GM23248 (cell line): ENCODE data around the gene ZNF343. TPM values are rescaled to one million over a fixed set of nuclear protein-coding genes. Genes with fewer than 3 reads are reported as not detected.

Experiments used
- DNase-seq: peaks from one replicate; pipeline ENCODE4 v3.0.0-alpha.2; 2015
- H2AFZ ChIP-seq: fragments of 200-600 bp; sonication (generic); 2 replicates; pipeline ENCODE4 v1.6.1; 2016; ENCODE audit warnings: antibody characterized with exemption
- H3F3A ChIP-seq: fragments of 200-600 bp; sonication (generic); 2 replicates; pipeline ENCODE4 v1.6.1; 2016; ENCODE audit warnings: mild to moderate bottlenecking, antibody characterized with exemption, mixed run types; ENCODE audit not compliant: insufficient read depth
- H3K27ac ChIP-seq: fragments of 200-600 bp; sonication (generic); 2 replicates; pipeline ENCODE4 v1.5.1; 2016; ENCODE audit warnings: mild to moderate bottlenecking
- H3K27me3 ChIP-seq: fragments of 200-600 bp; sonication (generic); replicated peaks from 2 replicates; pipeline ENCODE4 v1.6.1; 2016; ENCODE audit warnings: mild to moderate bottlenecking; ENCODE audit not compliant: insufficient read depth
- H3K36me3 ChIP-seq: fragments of 200-600 bp; sonication (generic); 2 replicates; pipeline ENCODE4 v1.6.1; 2016; ENCODE audit warnings: low read depth, mild to moderate bottlenecking
- H3K4me1 ChIP-seq: fragments of 200-600 bp; sonication (generic); 2 replicates; pipeline ENCODE4 v1.6.1; 2016; ENCODE audit warnings: mild to moderate bottlenecking; ENCODE audit not compliant: insufficient read depth
- H3K4me2 ChIP-seq: fragments of 200-600 bp; sonication (generic); one replicate; pipeline ENCODE4 v1.6.1; 2016; ENCODE audit warnings: mild to moderate bottlenecking; ENCODE audit not compliant: unreplicated experiment
- H3K4me3 ChIP-seq: fragments of 200-600 bp; sonication (generic); 2 replicates; pipeline ENCODE4 v1.5.1; 2016; ENCODE audit warnings: mild to moderate bottlenecking
- H3K79me2 ChIP-seq: fragments of 200-600 bp; sonication (generic); 2 replicates; pipeline ENCODE4 v1.6.1; 2016; ENCODE audit warnings: mild to moderate bottlenecking; ENCODE audit not compliant: insufficient read depth
- H3K9ac ChIP-seq: fragments of 200-600 bp; sonication (generic); 2 replicates; pipeline ENCODE4 v1.6.1; 2016; ENCODE audit warnings: mild to moderate bottlenecking
- H3K9me2 ChIP-seq: fragments of 200-600 bp; sonication (generic); 2 replicates; pipeline ENCODE4 v1.6.1; 2016; ENCODE audit warnings: mixed run types, mild to moderate bottlenecking, moderate library complexity; ENCODE audit not compliant: insufficient read depth
- H3K9me3 ChIP-seq: fragments of 200-600 bp; sonication (generic); one replicate; pipeline ENCODE4 v1.6.1; 2017; ENCODE audit warnings: low read depth
- H4K20me1 ChIP-seq: fragments of 200-600 bp; sonication (generic); 2 replicates; pipeline ENCODE4 v1.6.0; 2016; ENCODE audit not compliant: insufficient read depth
- EZH2 ChIP-seq: fragments of 200-600 bp; sonication (generic); IDR thresholded peaks from 2 replicates; pipeline ENCODE4 v1.6.1; 2018; ENCODE audit warnings: antibody characterized with exemption, mild to moderate bottlenecking; ENCODE audit not compliant: insufficient read depth, poor library complexity, severe bottlenecking
- EZH2phosphoT487 ChIP-seq: fragments of 200-600 bp; sonication (generic); IDR thresholded peaks from 2 replicates; pipeline ENCODE4 v1.6.1; 2018; ENCODE audit warnings: antibody characterized with exemption, moderate library complexity, mild to moderate bottlenecking, low read depth; ENCODE audit not compliant: insufficient read depth
- WGBS, 2 experiments: methylation state at CpG; one replicate each; pipeline ENCODE4 v1.1.6; 2015 to 2017; ENCODE audit warnings: low lambda C conversion rate in 2 of 2, low coverage in 1 of 2; ENCODE audit errors: missing lambda C conversion rate in 2 of 2; 5-methylcytosine and 5-hydroxymethylcytosine counted together
- in situ Hi-C: fragments of 300-500 bp; cut with MboI; formaldehyde crosslinking; loops from 2 replicates; pipeline ENCODE4 v1.15.0; 2020
- polyA plus RNA-seq: library from polyadenylated mRNA; unstranded; fragments of >200 nt; fragmentation: Nextera tagmentation; extraction: Ambion mirVana; gene quantifications from 2 replicates; pipeline ENCODE4 v1.2.1, GENCODE V29; 2016
- small RNA-seq: library from RNA; depleted of rRNA; stranded (forward); fragments of <200 nt; gene quantifications from one replicate; pipeline ENCODE3, GENCODE V24; 2014; ENCODE audit warnings: low read depth, low replicate concordance
- total RNA-seq: library from RNA; depleted of rRNA; stranded (reverse); fragments of >200 nt; shearing (Covaris generic); gene quantifications from 2 replicates; pipeline ENCODE4 v1.2.3, GENCODE V29; 2014; rRNA removed

The ZNF343 gene
- total and polyA plus RNA-seq, 2 experiments from 2014 or later = 8.1 to 11.0 TPM

DNA sequence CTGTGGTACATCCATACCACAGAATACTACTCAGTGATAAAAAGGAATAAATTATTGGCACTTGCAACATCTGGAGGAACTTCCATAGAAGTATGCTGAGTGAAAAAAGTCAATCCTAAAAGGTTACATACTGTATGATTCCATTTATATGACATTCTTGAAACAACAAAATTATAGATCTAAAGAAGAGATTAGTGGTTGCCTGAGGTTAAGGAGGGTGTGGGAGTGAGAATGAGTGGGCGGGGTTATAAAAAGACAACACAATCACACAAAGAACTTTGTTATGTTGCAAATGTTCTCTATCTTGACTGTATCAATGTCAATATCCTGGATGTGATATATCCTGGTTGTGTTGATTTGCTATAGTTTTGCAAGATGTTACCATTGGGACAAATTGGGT is 59.3 kb downstream of the ZNF343 start:
- Histone ChIP-seq H4K20me1 (no peaks in the 10 kb centered on the region), H3K9me3 (no peaks in the 10 kb centered on the region), H3K79me2 (no peaks in the 10 kb centered on the region), H2AFZ (no peak overlapping the region), H3K36me3 (no peaks in the 10 kb centered on the region), H3F3A (peaks cover 19% of the 10 kb centered on the region), H3K4me3 (no peak overlapping the region), H3K27ac (no peak overlapping the region), H3K4me1 (peaks cover 10% of the 10 kb centered on the region; the same call in 1 of the 2 replicates), H3K9me2 (no peaks in the 10 kb centered on the region), H3K9ac (no peak overlapping the region), H3K4me2 (no peak overlapping the region), H3K27me3 (no peaks in the 10 kb centered on the region)
- TF ChIP-seq EZH2phosphoT487 (no peak), EZH2 (no peak)
- DNase-seq = no peak
- in situ Hi-C loops = no loop called here
- 77 to 93% methylated on average over 1 of the region's 1 CpG for WGBS, 2 experiments

DNA sequence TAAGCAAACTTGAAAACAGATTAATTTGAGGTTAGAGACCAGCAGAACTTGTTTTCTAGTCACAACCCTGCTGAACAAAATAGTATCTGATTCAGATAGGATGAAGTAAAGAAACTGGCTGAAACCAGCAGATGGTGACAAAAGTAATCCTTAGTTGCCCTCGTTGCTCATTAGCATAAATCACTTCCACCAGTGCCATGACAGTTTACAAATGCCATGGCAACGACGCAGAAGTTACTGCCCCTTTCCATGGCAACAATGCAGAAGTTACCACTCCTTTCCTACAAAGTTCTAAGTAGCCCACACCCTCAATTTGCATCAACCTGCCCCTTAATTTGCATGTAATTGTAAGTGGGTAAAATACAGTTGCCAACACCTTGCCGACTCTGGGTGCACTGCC is 61.9 kb downstream of the ZNF343 start:
- peaks cover 10% of the 10 kb centered on the region; the same call in 1 of the 2 replicates for H3K4me1 ChIP-seq
- no peaks in the 10 kb centered on the region for H3K27me3 ChIP-seq
- H3K9ac ChIP-seq = no peak overlapping the region
- no peak overlapping the region for H3K4me2 ChIP-seq
- 35 to 42% methylated on average over 4 of the region's 4 CpGs for WGBS, 2 experiments
- no peak overlapping the region for H2AFZ ChIP-seq
- in situ Hi-C loops = no loop called here
- H4K20me1 ChIP-seq = no peaks in the 10 kb centered on the region
- no peak overlapping the region for H3K27ac ChIP-seq
- DNase-seq = no peak
- H3K36me3 ChIP-seq = no peaks in the 10 kb centered on the region
- peaks cover 12% of the 10 kb centered on the region for H3F3A ChIP-seq
- no peak overlapping the region for H3K4me3 ChIP-seq
- no peak for TF ChIP-seq EZH2
- no peak for TF ChIP-seq EZH2phosphoT487
- H3K79me2 ChIP-seq = no peaks in the 10 kb centered on the region
- H3K9me2 ChIP-seq = no peaks in the 10 kb centered on the region
- H3K9me3 ChIP-seq = no peaks in the 10 kb centered on the region

Small RNAs within 50 kb of the gene (small RNA-seq; reads per million reads assigned to genes)
- not detected for gene RF00019

Other genes starting within 250 kb of the ZNF343 start
- gene TGM3, start 212.9 kb downstream of the ZNF343 start, total RNA-seq = 0.11 TPM in 1 of 2 replicates, not detected in the other
- 0.14 and 0.25 TPM in 2 replicates for gene TGM3, start 212.9 kb downstream of the ZNF343 start, polyA plus RNA-seq
- gene TGM6, start 128.0 kb downstream of the ZNF343 start, total RNA-seq = not detected in 2 replicates
- gene TGM6, start 128.0 kb downstream of the ZNF343 start, polyA plus RNA-seq = not detected in 2 replicates
- gene SNRPB, start 38.1 kb downstream of the ZNF343 start, total RNA-seq = 234 and 280 TPM in 2 replicates
- 221 and 236 TPM in 2 replicates for gene SNRPB, start 38.1 kb downstream of the ZNF343 start, polyA plus RNA-seq
- gene TMC2, start 27.7 kb upstream of the ZNF343 start, total RNA-seq = not detected in 2 replicates
- not detected in 2 replicates for gene TMC2, start 27.7 kb upstream of the ZNF343 start, polyA plus RNA-seq
- 123 and 130 TPM in 2 replicates for gene NOP56, start 143.7 kb upstream of the ZNF343 start, total RNA-seq
- gene NOP56, start 143.7 kb upstream of the ZNF343 start, polyA plus RNA-seq = 139 and 149 TPM in 2 replicates
- gene IDH3B, start 155.3 kb upstream of the ZNF343 start, total RNA-seq = 76.3 and 91.1 TPM in 2 replicates
- gene IDH3B, start 155.3 kb upstream of the ZNF343 start, polyA plus RNA-seq = 75.6 and 79.5 TPM in 2 replicates
- 0.76 TPM in 1 of 2 replicates, not detected in the other for gene EBF4, start 183.9 kb upstream of the ZNF343 start, total RNA-seq
- 0.36 TPM in 1 of 2 replicates, not detected in the other for gene EBF4, start 183.9 kb upstream of the ZNF343 start, polyA plus RNA-seq